HG03439 (cell line): ENCODE data around the gene PLIN1.

Experiments
- ATAC-seq: cut with Tn5 transposase; IDR thresholded peaks from one replicate; pipeline ENCODE4 v1.9.1; 2021; ENCODE audit warnings: mild to moderate bottlenecking, moderate library complexity; ENCODE audit not compliant: unreplicated experiment

PLIN1 gene

DNA sequence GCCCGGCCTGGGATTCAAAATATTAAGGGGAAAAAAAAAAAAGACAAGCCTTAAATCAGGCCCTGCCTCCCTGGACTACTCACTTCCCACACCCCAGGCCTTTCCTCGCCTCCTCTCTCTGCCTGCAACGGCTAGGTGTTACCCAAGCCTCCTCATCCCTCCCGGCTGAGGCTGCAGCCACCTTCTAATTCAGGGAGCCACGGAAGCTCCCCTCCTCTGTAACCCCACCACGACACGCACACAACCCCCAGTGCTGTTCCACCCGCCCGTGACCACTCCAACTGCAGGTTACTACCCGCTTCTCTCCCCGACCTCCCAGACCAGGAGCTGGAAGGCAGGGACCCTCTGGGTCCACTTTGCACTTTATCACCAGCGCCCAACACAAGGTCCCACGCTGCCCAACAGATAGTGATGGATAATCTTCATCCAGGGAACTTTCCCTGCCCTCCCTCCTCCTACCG, 24.8 kb downstream of the PLIN1 start:
- ATAC-seq: no peak

DNA sequence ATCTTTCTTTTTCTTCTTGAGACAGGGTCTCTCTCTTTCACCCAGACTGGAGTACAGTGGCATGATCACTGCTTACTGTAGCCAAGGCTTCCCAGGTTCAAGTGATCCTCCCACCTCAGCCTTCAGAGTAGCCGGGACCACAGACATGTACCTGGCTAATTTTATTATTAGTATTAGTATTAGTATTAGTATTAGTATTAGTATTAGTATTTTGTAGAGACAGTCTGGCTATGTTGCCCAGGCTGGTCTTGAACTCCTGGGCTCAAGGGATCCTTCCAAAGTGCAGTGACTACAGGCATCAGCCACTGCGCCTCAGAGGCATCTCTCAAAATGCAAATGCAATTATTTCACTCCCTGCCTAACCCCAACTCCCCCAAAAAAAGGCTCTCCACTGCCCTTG, 25.6 kb downstream of the PLIN1 start:
- no peak for ATAC-seq

DNA sequence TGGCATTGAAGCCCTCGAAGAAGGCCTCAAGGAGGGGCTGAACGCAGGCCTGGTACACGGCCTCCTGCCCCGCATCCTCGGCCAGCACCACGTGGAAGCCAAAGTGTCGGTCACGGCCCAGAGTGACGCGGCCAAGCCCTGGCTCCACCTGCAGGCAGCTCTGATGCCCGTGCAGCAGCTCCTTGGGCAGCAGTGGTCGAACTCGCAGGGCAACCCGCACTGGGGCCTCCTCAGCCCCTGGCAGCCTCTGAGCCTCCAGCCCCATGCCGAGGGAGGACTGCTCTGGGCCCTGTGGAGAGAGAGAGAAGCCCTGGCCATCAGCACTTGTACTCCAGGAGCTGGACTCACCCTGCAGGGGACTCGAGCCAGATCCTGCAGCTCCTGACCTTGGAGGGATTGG, 26.5 kb downstream of the PLIN1 start:
- ATAC-seq: no peak

DNA sequence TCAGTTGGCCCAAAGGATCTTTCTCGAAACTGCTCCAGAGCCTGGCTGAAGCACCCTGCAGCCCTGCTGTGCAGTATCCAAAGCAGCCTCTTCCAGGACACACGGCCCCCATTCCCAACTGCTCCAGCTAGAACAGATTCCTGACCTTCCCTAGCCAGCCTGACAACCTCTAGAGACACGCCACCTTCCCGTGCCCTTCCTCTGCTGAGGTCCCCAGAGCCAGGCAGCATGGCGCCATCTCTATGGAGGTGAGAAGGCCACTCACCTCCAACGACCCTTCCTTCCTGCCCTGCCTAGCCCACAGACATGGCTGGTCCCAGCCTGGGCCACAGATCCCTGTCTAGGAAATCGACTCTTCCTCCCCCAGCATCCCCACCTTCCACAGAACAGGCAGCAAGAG, 27.0 kb downstream of the PLIN1 start:
- ATAC-seq: no peak

DNA sequence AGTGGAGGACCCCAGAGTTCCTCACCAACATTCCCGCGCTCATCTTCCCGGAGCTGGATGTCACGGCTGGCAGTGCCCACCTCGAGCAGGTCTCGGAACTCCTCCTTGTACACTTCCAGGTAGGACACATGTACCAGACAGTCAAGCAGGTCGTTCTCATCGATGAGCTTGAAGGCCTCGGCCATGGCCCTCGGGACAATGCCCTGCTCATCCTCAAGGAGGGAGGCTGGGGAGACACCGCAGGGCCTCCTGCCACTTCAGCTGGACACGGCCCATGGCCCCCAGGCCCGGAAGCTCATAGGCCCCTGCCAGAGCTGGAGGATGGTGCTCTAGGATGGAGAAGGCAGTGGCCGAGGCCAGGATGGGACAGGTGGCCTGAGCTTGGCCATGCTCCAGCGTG, 29.5 kb downstream of the PLIN1 start:
- ATAC-seq: no peak

DNA sequence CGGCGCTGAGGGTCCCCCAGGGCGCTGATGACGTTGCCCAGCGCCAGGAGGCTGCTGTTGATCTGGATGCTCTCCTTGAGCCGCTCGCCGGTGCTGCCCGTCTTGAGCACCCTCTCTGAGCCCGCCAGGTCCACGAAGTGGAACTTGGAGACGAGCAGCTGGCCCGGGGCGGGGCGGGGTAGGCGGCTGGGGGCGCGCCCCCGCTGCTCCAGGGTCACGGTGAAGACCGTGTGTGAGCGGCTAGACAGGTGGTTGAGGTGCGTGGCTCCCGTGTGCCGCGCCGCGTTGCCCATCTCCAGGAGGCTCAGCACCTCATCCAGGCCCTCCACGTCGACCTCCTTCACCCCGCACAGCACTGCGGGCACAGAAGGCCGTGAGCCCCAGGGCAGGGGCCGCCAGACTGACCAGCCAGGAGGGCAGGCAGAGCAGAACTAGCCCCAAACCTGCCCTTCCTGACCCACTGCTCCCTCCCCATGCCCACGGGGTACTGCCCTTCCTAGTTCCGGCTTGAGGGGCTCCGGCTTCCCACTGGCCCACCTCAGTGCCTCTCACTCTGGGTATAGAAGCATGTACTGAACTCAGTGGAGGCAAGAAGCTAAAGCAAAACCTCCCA, 30.0 kb downstream of the PLIN1 start:
- no peak for ATAC-seq

DNA sequence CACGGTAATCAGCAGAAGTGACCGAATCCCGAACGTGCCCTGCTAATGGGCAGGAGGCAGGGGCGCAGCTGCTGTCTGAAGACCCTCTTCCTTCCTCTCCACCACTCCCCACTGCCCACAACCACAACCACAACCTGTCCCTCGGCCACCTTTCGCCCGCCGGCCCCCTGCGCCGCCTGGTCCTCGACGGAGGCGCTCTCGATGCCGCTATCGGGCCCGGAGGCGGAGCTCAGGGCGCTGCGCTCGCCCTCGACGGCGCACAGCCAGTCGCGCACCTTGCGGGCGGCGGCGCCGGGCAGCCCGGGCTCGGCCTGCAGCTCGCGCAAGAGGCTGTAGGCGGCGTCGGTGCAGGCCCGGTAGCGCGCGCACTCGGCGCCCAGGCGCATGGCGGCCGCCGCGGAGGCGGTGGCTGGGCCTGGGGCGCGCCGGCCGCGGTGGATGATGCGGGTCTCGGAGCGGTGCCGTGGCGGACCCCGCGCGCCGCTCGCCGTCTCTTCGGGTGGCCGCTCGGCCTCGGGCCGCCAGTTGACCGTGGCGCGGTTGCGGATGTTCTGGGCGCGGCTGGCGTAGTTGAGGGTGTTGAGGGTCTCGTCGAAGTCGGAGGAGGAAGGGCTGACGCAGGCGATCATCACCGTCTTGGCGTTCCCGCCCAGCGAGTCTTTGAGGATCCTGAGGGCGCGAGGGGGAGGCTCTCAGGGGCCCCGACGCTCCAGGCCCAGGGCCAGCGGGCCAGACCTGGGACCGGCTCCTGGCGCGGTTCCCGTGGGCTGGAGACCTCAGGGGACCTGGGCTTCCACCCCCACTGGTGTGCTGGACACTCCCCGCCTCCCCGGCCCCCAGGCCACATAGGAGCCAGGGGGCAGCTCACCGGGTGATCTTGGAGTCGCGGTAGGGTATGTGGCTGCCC, 30.8 kb downstream of the PLIN1 start:
- ATAC-seq: no peak

DNA sequence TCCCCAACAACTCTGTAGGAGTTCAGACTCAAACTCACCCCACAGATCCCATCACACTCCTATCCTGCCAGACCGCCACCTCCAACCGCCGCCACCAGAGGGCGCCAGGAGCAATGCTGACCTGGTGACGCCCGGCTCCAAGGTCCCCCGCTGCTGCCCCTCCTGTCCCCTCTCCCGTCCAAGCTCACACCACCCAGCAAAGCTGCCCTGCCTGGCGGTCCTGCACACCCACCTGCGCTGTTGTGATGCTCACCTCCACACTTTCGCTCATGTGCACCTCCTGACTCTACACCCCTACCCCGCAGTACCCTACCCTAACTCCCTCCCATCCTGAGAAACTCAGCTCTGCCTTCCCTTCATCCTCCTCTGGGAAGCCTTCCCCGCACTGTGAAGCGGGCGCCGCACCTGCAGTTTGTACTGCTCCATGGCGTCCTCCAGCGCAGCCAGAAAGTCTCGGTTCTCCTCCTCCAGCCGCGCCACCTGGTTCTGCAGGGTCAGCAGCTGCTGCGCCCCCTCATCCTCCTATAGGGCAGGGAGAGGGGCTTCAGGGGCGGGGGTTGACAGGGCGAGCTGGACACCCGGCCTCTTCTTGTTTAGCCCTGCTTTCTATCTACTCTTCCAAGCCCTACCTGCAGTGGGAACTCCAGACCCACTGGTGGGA, 31.8 kb downstream of the PLIN1 start:
- no peak for ATAC-seq

DNA sequence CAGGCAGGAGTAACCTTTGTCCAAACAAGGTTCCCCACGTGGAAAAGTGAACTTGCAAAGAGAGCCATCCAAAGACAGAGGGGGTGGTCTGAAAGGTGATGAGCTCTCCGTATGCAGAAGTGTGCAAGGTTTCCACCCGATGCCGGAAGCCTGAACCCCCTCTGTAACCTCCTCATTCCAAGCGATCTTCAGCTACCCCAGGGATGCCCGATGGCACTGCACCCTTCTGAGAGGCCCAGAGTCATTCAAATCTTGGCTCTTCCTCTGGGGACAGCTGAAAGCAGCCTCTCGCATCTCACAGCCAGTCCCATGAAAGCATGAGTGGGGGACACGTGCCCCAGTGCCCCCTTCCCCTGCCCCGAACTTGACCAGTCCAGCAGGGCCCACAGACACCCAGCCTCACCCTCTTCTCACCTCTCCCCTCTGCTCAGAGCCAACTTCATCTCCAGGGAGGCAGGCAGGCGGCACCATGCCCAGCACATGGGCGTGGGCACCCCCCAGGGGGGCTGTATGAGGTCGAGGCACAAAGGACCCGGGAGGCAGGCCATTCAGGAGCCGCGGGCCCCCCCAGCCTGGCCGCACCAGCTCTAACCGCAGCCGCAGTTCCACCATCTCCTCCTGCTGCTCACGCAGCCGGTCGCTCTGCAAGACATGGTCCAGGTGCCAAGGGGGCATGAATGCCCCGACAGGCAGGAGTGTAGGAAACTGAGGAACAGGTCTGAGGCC, 32.6 kb downstream of the PLIN1 start:
- ATAC-seq: no peak

DNA sequence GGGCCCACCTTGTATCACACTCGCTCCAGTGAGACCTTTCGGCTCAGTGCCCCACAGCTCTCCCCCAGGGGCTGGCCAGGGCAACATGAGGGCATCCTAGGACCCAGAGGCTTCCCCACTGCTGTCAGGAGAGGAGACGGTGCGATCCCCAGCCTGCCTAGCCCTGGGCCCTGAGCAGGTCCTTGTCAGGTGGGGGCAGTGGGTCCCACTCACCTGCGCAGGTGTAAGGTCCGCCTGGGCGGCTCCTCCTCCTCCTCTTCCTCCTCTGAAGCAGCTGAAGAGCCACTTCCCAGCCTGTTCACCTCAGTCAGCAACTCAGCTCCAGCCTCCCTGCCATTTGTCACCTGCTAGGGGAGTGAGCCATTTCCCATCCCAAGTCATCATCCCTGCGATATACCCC, 33.5 kb downstream of the PLIN1 start:
- no peak for ATAC-seq

DNA sequence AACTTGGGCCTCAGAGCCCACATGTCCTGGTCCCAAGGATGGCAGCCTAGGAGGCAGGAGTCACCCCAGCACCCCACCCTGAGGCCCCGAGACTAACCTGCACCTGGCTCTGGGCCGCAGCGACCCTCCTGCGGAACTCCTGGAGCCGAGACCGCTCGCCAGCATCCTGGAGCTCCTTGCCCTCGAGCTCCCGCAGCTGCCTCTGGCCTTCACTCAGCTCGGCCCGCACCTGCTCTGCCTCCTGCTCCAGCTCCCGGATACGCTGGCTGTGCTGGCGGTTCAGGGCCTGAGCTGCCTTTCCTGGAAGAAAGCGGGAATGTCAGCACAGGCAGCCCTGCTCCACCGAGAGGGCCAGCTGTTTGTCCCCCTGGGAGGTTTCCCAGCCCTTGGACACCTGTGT, 37.1 kb downstream of the PLIN1 start:
- no peak for ATAC-seq

DNA sequence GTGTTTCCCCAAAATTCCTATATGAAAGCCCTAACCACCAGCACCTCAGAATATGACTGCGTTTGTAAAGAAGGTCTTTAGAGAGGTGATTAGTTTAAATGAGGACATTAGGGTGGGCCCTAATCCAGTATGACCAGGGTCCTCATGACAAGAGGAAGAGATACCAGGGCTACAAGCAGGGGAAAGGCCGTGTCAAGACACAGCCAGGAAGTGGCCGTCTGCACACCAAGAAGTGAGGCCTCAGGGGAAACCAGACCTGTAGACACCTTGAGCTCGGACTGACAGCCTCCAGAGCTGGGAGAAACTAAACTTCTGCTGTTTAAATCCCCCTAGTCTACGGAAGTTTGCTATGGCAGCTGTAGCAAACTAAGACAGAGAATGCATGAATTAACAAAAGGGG, 38.1 kb downstream of the PLIN1 start:
- no peak for ATAC-seq

DNA sequence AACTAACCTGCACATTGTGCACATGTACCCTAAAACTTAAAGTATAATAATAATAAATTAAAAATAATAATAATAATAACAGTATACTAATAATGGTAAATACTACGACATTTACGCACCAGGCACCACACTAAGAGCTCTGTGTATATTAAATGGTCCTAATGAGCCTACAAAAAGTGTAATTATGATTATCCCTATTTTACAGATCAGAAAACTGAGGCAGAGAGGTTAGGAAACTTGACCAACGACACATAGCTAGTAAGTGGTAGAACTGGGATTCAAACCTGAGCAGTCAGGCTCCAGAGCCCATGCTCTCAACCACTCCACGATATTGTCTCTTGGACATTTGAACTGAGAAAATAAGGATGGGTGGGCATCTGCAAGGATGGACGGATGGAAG, 38.9 kb downstream of the PLIN1 start:
- no peak for ATAC-seq

DNA sequence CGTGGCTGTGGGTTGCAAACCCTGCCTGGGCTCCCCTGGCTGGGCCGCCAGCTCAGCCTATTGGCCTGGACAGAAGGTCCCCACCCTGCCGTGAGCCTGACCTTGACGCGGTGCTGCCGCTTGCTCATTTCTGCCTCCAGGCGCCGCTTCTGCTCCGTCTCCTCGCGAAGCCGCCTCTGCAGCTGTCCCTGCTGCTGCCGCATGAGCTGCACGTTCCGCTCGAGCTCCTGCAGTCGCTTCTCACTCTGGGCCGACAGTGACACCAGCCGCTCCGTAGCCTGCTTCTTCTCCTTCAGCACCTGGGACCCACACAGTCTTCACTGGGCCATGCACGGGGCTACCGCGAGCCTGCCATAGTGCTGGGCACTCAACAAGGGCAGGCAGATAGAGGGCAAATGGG, 45.6 kb downstream of the PLIN1 start:
- no peak for ATAC-seq

DNA sequence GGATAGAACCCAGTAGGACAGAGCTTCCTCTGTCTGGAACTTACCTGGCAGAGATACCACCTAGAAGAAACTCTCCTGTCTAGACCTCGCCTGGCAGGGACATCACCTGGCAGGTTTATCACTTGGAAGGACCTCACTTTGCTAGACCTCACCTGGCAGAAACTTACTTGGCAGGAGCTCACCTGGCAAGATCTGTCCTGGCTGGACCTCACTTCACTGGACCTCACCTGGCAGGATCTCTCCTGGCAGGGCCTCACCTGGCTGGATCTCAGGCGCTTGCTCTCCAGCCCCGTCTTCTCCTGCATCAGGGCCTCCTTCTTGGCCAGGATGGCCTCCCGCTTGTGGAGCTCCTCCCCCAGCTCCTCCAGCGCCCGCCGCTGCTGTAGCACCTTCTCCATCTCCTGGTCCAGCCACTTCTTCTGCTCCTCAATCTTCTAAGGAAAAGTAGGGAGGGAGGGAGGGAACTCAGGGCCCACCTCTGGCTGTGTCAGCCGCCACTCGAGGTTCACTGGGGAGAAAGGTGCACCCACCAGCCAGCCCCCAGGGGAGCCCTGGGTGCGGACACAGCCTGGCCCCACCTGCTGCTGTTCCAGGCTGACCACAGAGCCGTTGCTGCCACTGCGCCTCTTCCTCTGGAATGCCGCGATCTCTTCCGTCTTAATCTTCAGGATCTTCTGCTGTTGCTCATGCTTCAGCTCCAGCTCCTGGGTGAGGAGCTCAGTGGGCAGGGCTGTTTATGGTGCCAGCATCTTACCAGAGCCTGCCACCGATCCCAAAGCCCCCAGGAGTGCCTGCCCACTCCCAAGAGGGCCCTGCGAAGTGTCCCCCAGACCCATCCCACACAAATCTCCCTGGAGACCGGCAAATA, 46.4 kb downstream of the PLIN1 start:
- no peak for ATAC-seq

DNA sequence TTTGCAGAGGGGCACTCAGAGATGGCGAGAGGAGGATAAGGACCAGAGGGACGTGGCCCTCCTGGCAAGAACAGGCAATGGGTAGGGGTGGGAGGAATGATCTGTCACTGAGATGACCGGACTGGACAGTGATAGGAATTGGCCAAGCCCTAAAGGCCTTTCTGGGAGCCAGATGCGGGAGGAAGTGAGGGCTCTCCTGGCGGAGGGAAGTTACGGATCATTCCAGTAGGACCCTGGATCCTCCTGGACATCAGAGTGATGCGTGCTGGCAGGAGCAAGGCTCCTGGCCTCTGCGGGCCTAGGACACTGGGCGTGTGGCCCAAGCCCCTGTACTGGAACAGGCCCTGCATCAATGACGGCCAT, 47.3 kb downstream of the PLIN1 start:
- ATAC-seq: no peak

DNA sequence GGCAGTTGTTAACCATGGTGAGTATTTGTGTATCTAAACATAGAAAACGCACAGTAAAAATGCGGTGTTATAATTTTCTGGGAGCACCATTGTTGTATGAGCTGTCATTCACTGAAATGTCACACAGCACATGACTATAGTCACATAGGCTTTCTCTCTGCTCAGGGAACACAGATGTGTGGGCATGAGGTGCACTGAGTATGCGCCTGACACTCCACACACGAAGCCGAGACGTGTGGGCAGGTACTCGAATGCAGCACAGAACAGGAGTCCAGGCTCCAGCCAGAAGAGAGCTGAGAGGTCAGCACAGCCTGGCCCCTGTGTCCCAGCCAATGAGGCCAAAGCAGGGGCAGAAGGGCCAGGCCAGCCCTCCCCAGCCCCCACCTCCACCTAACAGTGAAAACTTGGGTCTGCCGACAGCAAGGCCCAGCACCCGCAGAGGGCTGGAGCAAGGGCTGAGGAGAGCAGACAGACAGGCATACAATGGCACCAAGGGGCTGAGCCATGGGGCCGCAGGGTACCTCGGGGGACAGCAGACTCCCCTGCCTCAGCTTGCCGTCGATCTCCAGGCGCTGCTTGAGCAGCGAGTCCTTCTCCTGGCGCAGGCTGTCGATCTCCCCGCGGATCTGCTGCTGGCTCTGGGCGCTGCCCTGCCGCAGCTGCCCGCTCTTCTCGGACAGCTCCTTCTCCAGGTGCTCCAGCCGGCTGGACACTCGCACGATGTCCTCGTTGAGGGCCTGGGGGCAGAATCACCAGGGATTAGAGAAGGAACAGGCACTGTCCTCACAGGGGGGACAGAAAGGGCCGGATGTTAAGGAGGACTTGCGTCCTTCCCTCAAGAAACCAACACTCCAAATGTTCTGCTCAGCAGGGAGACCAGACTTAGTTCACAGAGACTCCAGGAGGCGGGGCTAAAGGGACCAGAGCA, 47.9 kb downstream of the PLIN1 start:
- no peak for ATAC-seq

DNA sequence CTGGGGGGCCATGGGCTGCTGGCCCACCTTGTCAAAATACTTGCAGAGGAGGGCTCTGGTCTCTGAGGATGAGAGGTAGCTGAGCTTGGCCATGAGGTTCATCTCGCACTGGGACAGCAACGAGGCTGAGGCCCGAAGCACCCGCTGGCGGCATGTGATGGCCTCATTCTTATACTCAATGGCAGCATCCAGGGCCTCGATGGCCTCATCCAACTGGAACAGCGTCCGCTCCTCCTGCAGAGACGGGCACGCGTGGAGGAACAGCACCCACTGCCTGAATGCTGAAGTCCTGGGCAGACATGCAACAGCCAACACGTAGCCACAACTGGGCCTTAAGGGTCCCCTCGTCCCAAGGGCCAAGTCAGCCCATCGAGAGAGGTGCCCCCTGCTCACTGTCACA, 48.9 kb downstream of the PLIN1 start:
- no peak for ATAC-seq

DNA sequence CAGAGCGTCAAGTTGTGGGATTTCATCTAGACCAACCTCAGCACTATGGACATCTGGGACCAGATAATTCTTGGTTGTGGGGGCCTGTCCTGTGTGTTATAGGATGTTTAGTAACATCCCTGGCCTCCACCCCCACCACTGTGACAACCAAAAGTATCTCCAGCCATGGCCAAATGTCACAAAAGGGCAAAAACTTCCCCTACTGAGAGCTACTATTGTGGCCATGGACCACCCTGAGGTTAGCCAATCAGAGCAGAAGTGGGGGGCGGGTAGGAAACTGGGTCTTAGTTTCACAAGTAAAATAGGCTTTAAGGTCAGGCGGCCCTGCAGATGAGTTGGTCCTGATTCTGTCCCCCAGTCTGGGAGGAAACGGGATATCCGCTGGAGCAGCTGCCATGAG, 49.3 kb downstream of the PLIN1 start:
- ATAC-seq: no peak
